Frontal cortex (tissue), 4 donors: ENCODE measurements around the gene CACNA1D. TPM values are rescaled to one million over a fixed set of nuclear protein-coding genes. Genes with fewer than 3 reads are reported as not detected.

ENCODE experiments used
- DNase-seq, 2 donors: peaks; one replicate each; pipeline ENCODE4 v3.0.0; 2012; ENCODE audit warnings: low spot score in 2 of 2
- FAIRE-seq: peaks from 2 replicates; lab custom pipeline; 2012; peaks lifted over from hg19 to GRCh38; lab: Jason Lieb, UNC
- total RNA-seq: library from RNA; depleted of rRNA; stranded (reverse); fragments of >200 nt; gene quantifications from one replicate; pipeline ENCODE4 v1.2.3, GENCODE V29; 2014
- donor health status: control.
- donor health status: control.
- donor health status: control.

CACNA1D gene
- total RNA-seq, 1 donor from 2014 or later, result 21.6 TPM

DNA sequence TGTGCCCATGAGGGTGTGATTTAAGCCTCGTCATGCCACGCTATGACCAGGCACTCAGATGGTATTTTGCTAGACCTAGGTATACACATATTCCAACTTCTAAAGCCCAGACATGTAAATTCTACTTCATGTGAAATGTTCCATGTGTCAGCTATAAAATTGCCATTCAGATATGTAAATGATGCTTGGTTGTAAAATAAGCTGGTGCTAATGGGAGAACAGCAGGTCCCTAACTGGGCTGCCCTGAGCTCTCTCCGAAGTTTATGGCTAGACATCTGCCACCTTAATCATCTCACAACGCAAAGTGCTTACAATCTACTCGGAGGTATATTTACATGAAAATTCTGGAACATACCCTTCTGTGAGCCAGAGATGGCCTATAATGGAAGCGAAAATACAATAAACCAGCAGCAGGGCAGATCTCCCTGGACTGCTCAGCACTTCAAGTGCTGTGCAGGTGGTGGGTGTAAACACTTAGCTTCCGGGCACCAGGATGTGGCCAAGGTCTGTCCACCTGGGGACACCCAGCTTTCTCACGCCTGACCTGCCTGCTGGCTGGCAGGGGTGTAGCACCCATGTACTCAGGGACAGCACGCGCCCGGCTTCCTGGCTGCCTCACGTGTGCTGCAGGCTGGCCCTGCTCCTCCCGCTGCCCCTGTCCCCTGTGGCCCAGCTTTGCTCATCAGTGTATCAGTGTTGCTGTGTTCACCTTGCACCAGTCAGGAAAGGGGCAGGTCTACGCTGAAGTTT, 269.8 kb downstream of the CACNA1D start:
- FAIRE-seq (no peak), DNase-seq (no peak)

GRCh38 chr3:53765753-53766152, 271.3 kb downstream of the CACNA1D start:
- FAIRE-seq (no peak), DNase-seq (no peak)

DNA sequence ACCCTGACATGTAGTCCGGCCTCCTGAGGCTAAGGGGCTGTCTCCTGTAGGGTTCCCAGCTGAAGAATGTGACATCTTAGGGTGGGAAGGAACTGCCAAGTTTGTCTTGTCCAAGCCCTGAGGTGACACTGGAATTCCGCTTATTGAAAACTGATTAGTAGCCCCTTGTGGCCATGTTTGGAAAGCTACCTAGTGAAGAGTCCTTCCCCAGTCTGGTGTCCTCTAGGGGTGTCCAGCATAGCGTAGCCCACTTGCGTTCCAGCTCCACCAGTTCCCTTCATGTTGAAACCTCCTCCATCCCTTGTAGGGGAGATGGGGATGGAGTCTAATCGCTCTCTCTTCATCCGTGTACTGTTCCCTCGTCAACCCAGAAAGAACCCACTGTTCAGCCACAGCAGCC, 272.3 kb downstream of the CACNA1D start:
- FAIRE-seq, result no peak
- DNase-seq, result no peak

GRCh38 chr3:53768478-53769459, 274.4 kb downstream of the CACNA1D start:
- FAIRE-seq (no peak), DNase-seq (no peak)

DNA sequence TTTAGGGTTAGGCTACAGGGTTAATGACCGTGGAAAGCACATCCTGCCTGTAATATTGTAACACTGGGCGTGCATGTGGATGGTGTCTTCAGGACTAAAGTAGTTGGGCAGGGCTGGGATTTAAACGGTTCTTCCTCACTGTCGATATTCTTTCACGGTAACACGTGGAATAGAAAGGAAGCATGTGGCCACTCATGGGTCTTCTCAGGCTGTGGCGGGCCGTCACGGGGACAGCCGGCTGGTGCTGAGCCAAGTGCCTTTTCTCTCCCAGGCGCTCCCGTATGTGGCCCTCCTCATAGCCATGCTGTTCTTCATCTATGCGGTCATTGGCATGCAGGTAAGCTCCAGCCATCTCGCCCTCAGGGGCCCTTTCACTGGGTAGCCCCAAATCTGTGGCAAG, 278.2 kb downstream of the CACNA1D start:
- FAIRE-seq (no peak), DNase-seq (no peak)

GRCh38 chr3:53773021-53773436, 278.6 kb downstream of the CACNA1D start:
- DNase-seq (no peak), FAIRE-seq (no peak)

DNA sequence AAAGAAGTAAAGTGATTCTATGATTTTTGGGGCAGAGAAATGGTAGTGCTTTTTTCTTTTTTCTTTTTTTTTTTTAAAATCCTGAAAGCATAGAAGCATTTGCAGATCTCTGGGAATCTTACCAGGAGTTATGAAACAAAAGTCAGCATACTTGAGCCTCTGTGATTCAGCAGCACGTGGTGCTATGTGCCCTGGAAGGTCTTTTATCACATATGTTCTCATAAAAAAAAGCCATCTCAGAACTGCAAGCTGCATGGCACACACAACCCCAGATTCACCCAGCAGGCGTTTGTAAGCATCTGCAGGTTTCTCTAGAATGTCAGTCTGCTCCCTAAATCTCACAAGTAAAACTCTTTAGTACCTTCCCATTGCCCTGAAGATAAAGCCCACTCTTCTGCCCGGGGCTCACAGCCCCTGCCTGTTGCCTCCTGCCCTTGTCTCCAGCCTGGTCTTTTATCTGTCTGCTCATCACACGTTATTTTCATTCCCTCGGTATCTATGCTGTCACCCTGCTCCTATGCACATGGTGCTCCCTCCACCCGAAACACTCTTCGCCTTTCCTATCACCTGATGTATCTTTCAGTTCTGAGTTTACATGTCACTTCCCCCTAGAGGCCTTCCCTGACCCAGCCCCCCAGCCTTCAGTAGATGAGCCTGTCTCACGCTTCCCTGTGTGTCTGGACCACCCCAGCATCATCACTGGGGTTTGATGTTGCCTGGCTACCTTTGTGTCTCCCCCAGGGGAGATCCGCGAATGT, 279.4 kb downstream of the CACNA1D start:
- FAIRE-seq (no peak), DNase-seq (peak in 1 of 2 donors; percentile 29)

DNA sequence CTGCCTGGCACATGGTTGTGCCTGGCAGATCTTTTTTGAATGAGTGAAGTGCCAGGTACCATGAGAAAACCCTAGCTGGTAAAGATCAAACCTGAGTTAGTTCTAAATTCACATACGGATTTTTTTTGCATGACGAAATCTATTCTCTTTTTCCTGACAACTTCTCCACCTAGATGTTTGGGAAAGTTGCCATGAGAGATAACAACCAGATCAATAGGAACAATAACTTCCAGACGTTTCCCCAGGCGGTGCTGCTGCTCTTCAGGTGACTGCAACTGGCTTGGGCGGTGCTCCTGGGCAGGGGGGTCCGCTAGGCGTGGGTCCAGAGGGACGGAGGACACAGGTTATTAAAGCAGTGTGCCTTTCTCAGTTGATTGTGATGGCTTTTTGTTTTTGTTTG, 280.0 kb downstream of the CACNA1D start:
- DNase-seq, result no peak
- FAIRE-seq, result no peak

- FAIRE-seq (no peak), DNase-seq (no peak)
Measured at GRCh38 chr3:53775018-53775417, 280.6 kb downstream of the CACNA1D start.

DNA sequence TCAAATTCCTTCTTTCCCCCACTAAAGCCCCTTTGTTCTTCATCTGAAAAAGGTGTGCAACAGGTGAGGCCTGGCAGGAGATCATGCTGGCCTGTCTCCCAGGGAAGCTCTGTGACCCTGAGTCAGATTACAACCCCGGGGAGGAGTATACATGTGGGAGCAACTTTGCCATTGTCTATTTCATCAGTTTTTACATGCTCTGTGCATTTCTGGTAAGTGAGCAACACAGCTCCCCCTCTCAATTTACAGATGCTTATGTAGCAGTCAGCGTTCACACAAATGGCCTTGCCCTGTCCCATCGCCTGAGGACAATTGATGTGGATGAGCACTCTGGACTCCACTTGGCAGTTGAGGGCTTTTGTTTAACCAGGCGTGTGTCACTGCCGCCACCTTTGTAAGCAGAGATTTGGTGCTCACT, 281.4 kb downstream of the CACNA1D start:
- FAIRE-seq, result no peak
- DNase-seq, result no peak

GRCh38 chr3:53776494-53777101, 282.2 kb downstream of the CACNA1D start:
- FAIRE-seq (no peak), DNase-seq (no peak)

GRCh38 chr3:53777468-53777867, 283.1 kb downstream of the CACNA1D start:
- no peak for FAIRE-seq
- DNase-seq, result no peak

DNA sequence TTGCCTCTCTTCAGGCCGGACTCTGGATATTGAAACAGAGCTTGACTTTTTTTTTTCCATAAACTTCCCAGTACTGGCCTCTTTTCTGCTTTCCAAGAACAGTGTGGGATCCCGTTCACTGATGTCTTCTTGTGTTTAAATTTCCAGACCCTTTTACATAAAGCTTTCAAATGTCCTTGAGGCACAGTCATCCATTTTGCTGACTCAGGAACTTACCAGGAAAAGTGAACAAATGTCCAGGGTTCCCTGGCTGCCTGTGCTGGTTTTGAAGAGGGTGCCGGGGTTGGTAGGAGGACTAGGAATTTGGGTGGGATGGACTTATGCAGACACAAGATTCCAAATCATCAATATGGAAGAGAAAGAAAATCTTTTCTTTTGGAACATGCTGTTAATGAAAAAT, 283.7 kb downstream of the CACNA1D start:
- FAIRE-seq (no peak), DNase-seq (no peak)

- no peak for FAIRE-seq
- DNase-seq, result no peak
Measured at GRCh38 chr3:53780171-53780570, 285.8 kb downstream of the CACNA1D start.

DNA sequence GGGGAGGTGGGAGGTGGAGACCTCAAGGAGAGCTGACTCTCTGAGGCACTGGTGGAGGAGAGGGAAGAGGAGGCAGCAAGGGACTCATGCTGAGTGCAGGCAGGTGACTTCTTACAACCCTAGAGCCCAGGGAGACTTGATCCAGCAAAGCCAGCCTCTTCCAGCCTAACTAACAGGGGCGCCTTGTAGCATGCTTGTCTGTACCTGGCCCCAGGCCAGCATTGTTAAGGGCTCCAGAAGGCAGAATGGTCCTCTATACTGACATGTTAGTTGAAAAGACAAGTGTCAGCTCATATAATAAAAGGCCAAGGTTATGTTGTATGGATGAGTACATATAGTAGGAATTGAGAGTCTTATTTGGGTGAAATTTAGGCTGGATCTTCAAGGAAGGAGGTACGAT, 286.4 kb downstream of the CACNA1D start:
- FAIRE-seq, result no peak
- no peak for DNase-seq

- DNase-seq (no peak), FAIRE-seq (no peak)
Measured at GRCh38 chr3:53787016-53787415, 292.6 kb downstream of the CACNA1D start.

DNA sequence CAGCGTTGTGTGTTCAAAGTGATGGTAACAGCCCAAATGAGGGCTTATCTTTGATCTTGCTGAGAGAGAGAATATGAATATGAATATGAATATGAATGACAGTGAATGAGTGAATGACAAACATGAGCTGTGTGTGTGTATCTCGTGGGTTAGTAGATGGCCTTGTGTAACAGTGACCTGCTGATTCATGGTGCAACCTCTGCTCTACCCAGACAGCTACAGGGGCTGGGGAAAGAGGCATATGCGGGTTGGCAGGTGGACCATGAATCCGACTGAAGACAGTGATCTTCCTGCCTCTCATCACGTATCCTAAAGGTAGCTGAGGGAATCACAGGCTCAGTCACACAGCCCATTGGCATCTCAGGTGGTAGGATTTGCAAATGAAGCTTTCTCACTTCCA, 293.6 kb downstream of the CACNA1D start:
- DNase-seq (no peak), FAIRE-seq (no peak)

GRCh38 chr3:53789459-53789858, 295.0 kb downstream of the CACNA1D start:
- DNase-seq (no peak), FAIRE-seq (no peak)

DNA sequence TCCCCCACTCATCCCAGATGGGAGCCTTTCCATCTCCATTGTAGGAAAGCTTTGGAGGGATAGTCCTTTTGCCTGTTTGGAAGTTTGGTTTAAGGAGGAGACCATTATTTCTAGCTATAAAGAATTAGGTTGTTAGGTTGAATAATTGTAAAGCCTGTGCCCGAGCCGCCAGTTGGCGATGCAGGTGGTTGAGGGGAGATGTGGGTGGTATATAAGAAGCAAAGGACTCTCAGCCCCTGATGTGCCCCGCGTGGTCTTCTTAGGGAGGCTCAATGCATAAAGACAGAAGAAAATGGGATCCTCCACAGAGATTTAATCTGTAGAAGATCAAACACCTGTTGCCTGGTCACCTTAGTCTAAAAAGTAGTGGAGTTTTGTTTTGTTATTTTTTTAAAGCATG, 296.1 kb downstream of the CACNA1D start:
- no peak for FAIRE-seq
- DNase-seq, result no peak

- DNase-seq (no peak), FAIRE-seq (no peak)
Measured at GRCh38 chr3:53791317-53791716, 296.9 kb downstream of the CACNA1D start.
